Fibroblast of lung (primary cell): Measurements from ENCODE around the gene ANGPTL2. TPM values are rescaled to one million over a fixed set of nuclear protein-coding genes. Genes with fewer than 3 reads are reported as not detected.
A peak's percentile ranks its signal among the peaks of the same experiment; 100 is the strongest.

Experiments
- DNase-seq, 2 donors: peaks; one replicate each; pipeline versions ENCODE4 v3.0.0 to v3.0.0-alpha.2; 2010; ENCODE audit warnings: low read depth in 2 of 2
- H2AFZ ChIP-seq: 2 replicates; pipeline ENCODE4 v1.5.1; 2012; ENCODE audit warnings: low read length, control low read depth, inconsistent platforms
- H3K27ac ChIP-seq: 2 replicates; pipeline ENCODE4 v1.5.1; 2011; ENCODE audit warnings: low read length, control low read depth; ENCODE audit not compliant: insufficient read depth
- H3K27me3 ChIP-seq: 2 replicates; pipeline ENCODE4 v1.5.1; 2011; ENCODE audit warnings: mild to moderate bottlenecking, low read length; ENCODE audit not compliant: control insufficient read depth, insufficient read depth
- H3K36me3 ChIP-seq: 2 replicates; pipeline ENCODE4 v1.5.1; 2011; ENCODE audit warnings: low read length; ENCODE audit not compliant: control insufficient read depth, insufficient read depth
- H3K4me1 ChIP-seq: 2 replicates; pipeline ENCODE4 v1.5.1; 2011; ENCODE audit warnings: low read length; ENCODE audit not compliant: control insufficient read depth, insufficient read depth; ENCODE audit errors: extremely low read depth
- H3K4me2 ChIP-seq: 2 replicates; pipeline ENCODE4 v1.5.1; 2011; ENCODE audit warnings: low read length, control low read depth; ENCODE audit not compliant: insufficient read depth; ENCODE audit errors: extremely low read depth
- H3K4me3 ChIP-seq, 4 experiments: fragments of 200-600 bp in 1 of 4; sonication (generic) in 1 of 4; replicated peaks in 1 of 4; 2 replicates each; pipeline ENCODE4 v1.5.1; 2011 to 2016; ENCODE audit warnings: low read length in 4 of 4, low read depth in 3 of 4, mild to moderate bottlenecking in 3 of 4, control low read depth in 2 of 4, inconsistent platforms in 1 of 4, mixed read lengths in 1 of 4; ENCODE audit not compliant: insufficient read depth in 1 of 4; ENCODE audit errors: control extremely low read depth in 1 of 4
- H3K79me2 ChIP-seq: 2 replicates; pipeline ENCODE4 v1.5.1; 2012; ENCODE audit warnings: mild to moderate bottlenecking, low read length, inconsistent platforms; ENCODE audit not compliant: control insufficient read depth, insufficient read depth
- H3K9ac ChIP-seq: 2 replicates; pipeline ENCODE4 v1.5.1; 2011; ENCODE audit warnings: mild to moderate bottlenecking, low read length, control low read depth; ENCODE audit not compliant: insufficient read depth
- H3K9me3 ChIP-seq: 2 replicates; pipeline ENCODE4 v1.5.1; 2012; ENCODE audit warnings: low read depth, low read length; ENCODE audit not compliant: control insufficient read depth, insufficient read depth
- H4K20me1 ChIP-seq: 2 replicates; pipeline ENCODE4 v1.5.1; 2011; ENCODE audit warnings: low read length; ENCODE audit not compliant: control insufficient read depth, insufficient read depth; ENCODE audit errors: extremely low read depth
- CTCF ChIP-seq, 2 donors: IDR thresholded peaks in 1 of 2; conservative IDR thresholded peaks in 1 of 2; 1 replicate in 1 of 2; 2 replicates in 1 of 2; pipeline ENCODE4 v1.5.1; 2011 to 2012; ENCODE audit warnings: low read length in 2 of 2, control low read depth in 1 of 2, inconsistent platforms in 1 of 2, low read depth in 1 of 2, mild to moderate bottlenecking in 1 of 2
- EZH2 ChIP-seq: IDR thresholded peaks from 2 replicates; pipeline ENCODE4 v1.5.1; 2012; ENCODE audit warnings: low read length, control low read depth, mild to moderate bottlenecking; ENCODE audit errors: missing control alignments
- polyA plus RNA-seq, 2 donors: library from polyadenylated mRNA; depleted of rRNA in 1 of 2; stranded (reverse) in 1 of 2; unstranded in 1 of 2; fragments of >200 nt; gene quantifications; 2 replicates each; pipeline ENCODE4 v1.2.1, GENCODE V29; 2011 to 2012; ENCODE audit warnings: missing spikeins in 1 of 2
- total RNA-seq: library from RNA; depleted of rRNA; stranded (reverse); fragments of >200 nt; gene quantifications from 2 replicates; pipeline ENCODE4 v1.2.1, GENCODE V29; 2014

ANGPTL2 gene
- total and polyA plus RNA-seq, 2 donors (not counting 1 experiment from before 2014, with no cell fraction given): 128 to 163 TPM

DNA sequence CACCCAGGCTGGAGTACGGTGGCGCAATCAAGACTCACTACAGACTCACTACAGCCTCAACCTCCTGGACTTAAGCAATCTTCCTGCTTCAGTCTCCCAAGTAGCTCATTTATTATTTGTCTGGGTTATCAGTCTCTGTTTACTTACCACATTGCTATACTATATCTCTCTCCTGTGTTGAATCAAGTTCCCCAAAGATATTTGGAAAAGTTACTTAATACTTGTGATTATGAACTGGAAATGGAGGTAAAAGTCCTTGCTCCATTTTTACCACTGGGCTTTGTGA lies 55.6 kb downstream of the ANGPTL2 start:
- peak; percentile 45 to 68 for DNase-seq

GRCh38 chr9:127066060-127066850 lies 56.2 kb downstream of the ANGPTL2 start:
- Histone ChIP-seq H3K9me3 (no peaks in the 10 kb centered on the region), H3K27me3 (no peaks in the 10 kb centered on the region), H3K4me1 (peaks cover 6% of the 10 kb centered on the region), H3K4me3 (no peak overlapping the region), H3K27ac (no peak overlapping the region), H3K36me3 (no peaks in the 10 kb centered on the region), H2AFZ (no peak overlapping the region), H3K79me2 (no peaks in the 10 kb centered on the region), H4K20me1 (no peaks in the 10 kb centered on the region), H3K4me2 (no peak overlapping the region), H3K9ac (no peak overlapping the region)
- DNase-seq: peak; percentile 39 to 51
- no peak for TF ChIP-seq CTCF (conservative IDR thresholded peaks at IDR 0.05 in 1 of 2, IDR thresholded peaks at IDR 0.05 in 1 of 2; ENCODE audit: low read depth in 1 of 2, low read length in 2 of 2)

More for the DNA sequence above, 55.6 kb downstream of the ANGPTL2 start:
- H3K4me2 ChIP-seq: no peak overlapping the region
- no peaks in the 10 kb centered on the region for H3K27me3 ChIP-seq
- H3K4me3 ChIP-seq: no peak overlapping the region
- H3K9me3 ChIP-seq: no peaks in the 10 kb centered on the region
- TF ChIP-seq CTCF (conservative IDR thresholded peaks at IDR 0.05 in 1 of 2, IDR thresholded peaks at IDR 0.05 in 1 of 2; ENCODE audit: low read depth in 1 of 2, low read length in 2 of 2) (no peak), EZH2 (no peak)
- H3K27ac ChIP-seq: no peak overlapping the region
- H2AFZ ChIP-seq: no peak overlapping the region
- H3K79me2 ChIP-seq: no peaks in the 10 kb centered on the region
- no peak overlapping the region for H3K9ac ChIP-seq
- peaks cover 6% of the 10 kb centered on the region for H3K4me1 ChIP-seq
- H3K36me3 ChIP-seq: no peaks in the 10 kb centered on the region
- no peaks in the 10 kb centered on the region for H4K20me1 ChIP-seq

DNA sequence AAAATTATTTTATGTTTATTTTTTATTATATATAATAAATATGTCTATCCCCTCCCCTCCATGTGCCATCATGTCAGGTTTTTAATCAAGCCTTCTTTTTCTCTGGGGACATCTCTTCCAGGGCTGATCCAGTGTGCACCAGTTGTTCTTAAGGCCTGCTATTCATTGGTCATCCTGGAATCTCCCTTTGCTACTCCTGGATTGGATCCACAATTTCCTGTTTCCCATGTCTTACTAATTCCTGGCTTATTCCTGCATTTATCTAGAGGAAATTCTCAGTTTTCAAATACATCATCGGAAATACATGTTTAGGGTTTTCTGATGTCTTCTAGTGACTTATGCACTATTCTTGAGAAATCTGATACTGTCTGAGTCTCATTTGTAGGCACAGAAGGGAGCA lies 56.8 kb downstream of the ANGPTL2 start:
- Histone ChIP-seq H3K4me3 (no peak overlapping the region), H4K20me1 (no peaks in the 10 kb centered on the region), H3K4me2 (no peak overlapping the region), H3K79me2 (no peaks in the 10 kb centered on the region), H3K9me3 (no peaks in the 10 kb centered on the region), H3K27ac (no peak overlapping the region), H3K36me3 (no peaks in the 10 kb centered on the region), H3K4me1 (peaks cover 6% of the 10 kb centered on the region), H3K27me3 (no peaks in the 10 kb centered on the region), H3K9ac (no peak overlapping the region), H2AFZ (no peak overlapping the region)
- no peak for TF ChIP-seq EZH2
- no peak for TF ChIP-seq CTCF (conservative IDR thresholded peaks at IDR 0.05 in 1 of 2, IDR thresholded peaks at IDR 0.05 in 1 of 2; ENCODE audit: low read depth in 1 of 2, low read length in 2 of 2)
- peak; percentile 47 to 62 for DNase-seq
